ENCODE measurements around the gene WDR76.

DNA sequence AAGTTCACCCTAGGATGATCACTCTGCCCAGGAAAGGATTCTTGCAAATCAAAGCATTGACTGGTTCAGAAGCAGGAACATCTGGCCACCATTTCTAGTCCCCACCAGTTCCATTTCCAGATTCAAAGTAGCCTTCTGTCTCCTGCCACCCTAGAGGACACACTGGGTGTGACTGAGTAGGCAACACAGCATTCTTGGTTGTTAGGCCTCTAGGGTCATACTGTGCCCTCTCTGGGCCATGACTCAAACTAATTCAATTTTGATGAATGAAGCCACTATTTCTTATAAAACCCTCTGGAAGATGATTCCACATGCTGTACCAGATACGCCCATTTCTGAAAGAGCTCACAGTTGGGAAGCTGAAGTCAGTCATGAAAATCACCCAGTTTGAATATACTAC, 69.7 kb downstream of the WDR76 start:
- TF ChIP-seq ZNF274 (IDR thresholded peaks at IDR 0.05; ENCODE audit: low read depth, low read length) (no peak), YY1 (IDR thresholded peaks at IDR 0.05; ENCODE audit: insufficient read depth, insufficient read length) (no peak)
